Astrocyte (in vitro differentiated cells and primary cell): ENCODE measurements around the gene DNAJB4. TPM values are rescaled to one million over a fixed set of nuclear protein-coding genes. Genes with fewer than 3 reads are reported as not detected.
"Not testable (repeated sequence)": the region's sequence is repeated elsewhere in the genome, so short reads cannot be mapped to it uniquely, and the experiment has no call there.

Source experiments
- DNase-seq: peaks from one replicate; pipeline ENCODE4 v3.0.0-alpha.2; 2010; ENCODE audit warnings: low read depth
- FAIRE-seq: peaks from 2 replicates; lab custom pipeline; 2011; peaks lifted over from hg19 to GRCh38; lab: Jason Lieb, UNC
- H2AFZ ChIP-seq: 2 replicates; pipeline ENCODE4 v1.6.0; 2012; ENCODE audit warnings: low read depth, low read length, inconsistent platforms
- H3K27ac ChIP-seq: 2 replicates; pipeline ENCODE4 v1.5.1; 2011; ENCODE audit warnings: low read depth, low read length, inconsistent platforms
- H3K27me3 ChIP-seq: 2 replicates; pipeline ENCODE4 v1.6.0; 2011; ENCODE audit warnings: low read length, inconsistent platforms; ENCODE audit not compliant: insufficient read depth
- H3K36me3 ChIP-seq: 2 replicates; pipeline ENCODE4 v1.5.1; 2011; ENCODE audit warnings: low read length, inconsistent platforms; ENCODE audit not compliant: insufficient read depth
- H3K4me1 ChIP-seq: 2 replicates; pipeline ENCODE4 v1.5.1; 2011; ENCODE audit warnings: low read length, inconsistent platforms; ENCODE audit not compliant: insufficient read depth
- H3K4me2 ChIP-seq: 2 replicates; pipeline ENCODE4 v1.6.0; 2012; ENCODE audit warnings: low read length, inconsistent platforms
- H3K4me3 ChIP-seq: 2 replicates; pipeline ENCODE4 v1.5.1; 2011; ENCODE audit warnings: low read depth, mild to moderate bottlenecking, low read length, inconsistent platforms; ENCODE audit not compliant: insufficient read depth
- H3K79me2 ChIP-seq: 2 replicates; pipeline ENCODE4 v1.6.0; 2012; ENCODE audit warnings: mild to moderate bottlenecking, low read length, inconsistent platforms; ENCODE audit not compliant: insufficient read depth
- H3K9ac ChIP-seq: 2 replicates; pipeline ENCODE4 v1.6.0; 2012; ENCODE audit warnings: mild to moderate bottlenecking, low read length, inconsistent platforms
- H3K9me3 ChIP-seq: 2 replicates; pipeline ENCODE4 v1.5.1; 2012; ENCODE audit warnings: low read depth, mild to moderate bottlenecking, low read length, inconsistent platforms; ENCODE audit not compliant: insufficient read depth
- H4K20me1 ChIP-seq: 2 replicates; pipeline ENCODE4 v1.6.0; 2012; ENCODE audit warnings: low read length, inconsistent platforms; ENCODE audit not compliant: insufficient read depth
- H3K27ac Mint-ChIP-seq: one replicate; pipeline ENCODE4 v1.8.0; 2021; ENCODE audit warnings: mild to moderate bottlenecking, mixed read lengths; ENCODE audit not compliant: unreplicated experiment
- H3K27me3 Mint-ChIP-seq: one replicate; pipeline ENCODE4 v1.8.0; 2021; ENCODE audit warnings: low read depth, mixed read lengths; ENCODE audit not compliant: unreplicated experiment
- H3K36me3 Mint-ChIP-seq: one replicate; pipeline ENCODE4 v1.8.0; 2021; ENCODE audit warnings: low read depth, mixed read lengths; ENCODE audit not compliant: unreplicated experiment
- H3K4me1 Mint-ChIP-seq: one replicate; pipeline ENCODE4 v1.8.0; 2021; ENCODE audit warnings: low read depth, mixed read lengths; ENCODE audit not compliant: unreplicated experiment
- H3K4me3 Mint-ChIP-seq: one replicate; pipeline ENCODE4 v1.8.0; 2021; ENCODE audit warnings: mild to moderate bottlenecking, moderate library complexity, mixed read lengths; ENCODE audit not compliant: unreplicated experiment
- H3K9me3 Mint-ChIP-seq: one replicate; pipeline ENCODE4 v1.8.0; 2021; ENCODE audit warnings: mild to moderate bottlenecking, mixed read lengths; ENCODE audit not compliant: unreplicated experiment
- CTCF ChIP-seq: IDR thresholded peaks from 2 replicates; pipeline ENCODE4 v1.5.1; 2011; ENCODE audit warnings: low read depth, mild to moderate bottlenecking, inconsistent platforms, low read length, moderate library complexity; ENCODE audit not compliant: insufficient read depth
- EZH2 ChIP-seq: IDR thresholded peaks from 2 replicates; pipeline ENCODE4 v1.6.1; 2012; ENCODE audit warnings: mild to moderate bottlenecking, low read length, inconsistent platforms; ENCODE audit not compliant: insufficient read depth
- total RNA-seq: library from RNA; stranded (reverse); gene quantifications from 2 replicates; pipeline ENCODE4 v1.2.1, GENCODE V29; 2021

Gene DNAJB4
- total RNA-seq, 1 donor from 2014 or later = 58.6 TPM

- H2AFZ ChIP-seq = no peak overlapping the region
- H3K36me3 ChIP-seq = peaks cover 21% of the 10 kb centered on the region
- no peak overlapping the region for H3K27ac ChIP-seq
- TF ChIP-seq CTCF = no peak
- no peak for TF ChIP-seq EZH2
- H3K4me3 ChIP-seq = no peak overlapping the region
- no peak overlapping the region for H3K9ac ChIP-seq
- Mint-ChIP-seq H3K27me3 (no peaks in the 10 kb centered on the region), H3K36me3 (peaks cover 9% of the 10 kb centered on the region), H3K4me1 (peaks cover 12% of the 10 kb centered on the region), H3K9me3 (no peaks in the 10 kb centered on the region), H3K27ac (no peak overlapping the region), H3K4me3 (peak overlapping the region; percentile 54)
- no peaks in the 10 kb centered on the region for H3K27me3 ChIP-seq
- H4K20me1 ChIP-seq = peaks cover 45% of the 10 kb centered on the region
- H3K9me3 ChIP-seq = no peaks in the 10 kb centered on the region
- no peak for DNase-seq
- peaks cover 80% of the 10 kb centered on the region for H3K79me2 ChIP-seq
- peaks cover 6% of the 10 kb centered on the region for H3K4me1 ChIP-seq
- H3K4me2 ChIP-seq = peak overlapping the region; percentile 48
- no peak for FAIRE-seq
Measured at GRCh38 chr1:78011050-78011449, 6.3 kb downstream of the DNAJB4 start.

DNA sequence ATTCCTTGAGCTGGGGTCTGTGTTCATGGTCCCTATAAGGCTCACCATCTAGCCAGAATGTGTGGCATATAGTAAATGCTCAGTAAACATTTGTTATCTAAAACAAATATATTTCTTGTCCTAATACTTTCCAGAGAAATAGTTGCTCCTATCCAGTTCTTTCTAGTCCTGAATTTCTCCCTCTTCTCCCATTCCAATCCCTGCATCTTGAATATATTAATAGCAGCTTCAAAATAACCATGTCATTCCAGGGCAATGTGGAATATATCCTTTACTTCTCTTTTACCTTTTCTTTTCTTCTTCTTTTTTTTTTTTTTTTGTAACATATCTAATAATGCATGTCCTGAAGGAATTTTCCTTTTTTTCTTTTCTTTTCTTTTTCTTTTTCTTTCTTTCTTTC lies 10.4 kb downstream of the DNAJB4 start:
- H3K9ac ChIP-seq = no peak overlapping the region
- H3K4me3 ChIP-seq = no peak overlapping the region
- no peaks in the 10 kb centered on the region for H3K9me3 Mint-ChIP-seq
- no peak for FAIRE-seq
- H3K4me1 ChIP-seq = no peaks in the 10 kb centered on the region
- H2AFZ ChIP-seq = no peak overlapping the region
- H3K4me3 Mint-ChIP-seq = no peak overlapping the region
- no peak for DNase-seq
- peaks cover 3% of the 10 kb centered on the region for H3K4me1 Mint-ChIP-seq
- peaks cover 42% of the 10 kb centered on the region for H3K79me2 ChIP-seq
- H3K27ac Mint-ChIP-seq = no peak overlapping the region
- H3K27me3 ChIP-seq = no peaks in the 10 kb centered on the region
- TF ChIP-seq EZH2 = no peak
- TF ChIP-seq CTCF = no peak
- no peaks in the 10 kb centered on the region for H3K9me3 ChIP-seq
- peaks cover 24% of the 10 kb centered on the region for H3K36me3 ChIP-seq
- no peak overlapping the region for H3K27ac ChIP-seq
- H3K36me3 Mint-ChIP-seq = peaks cover 8% of the 10 kb centered on the region
- no peaks in the 10 kb centered on the region for H3K27me3 Mint-ChIP-seq
- H3K4me2 ChIP-seq = no peak overlapping the region
- H4K20me1 ChIP-seq = peaks cover 24% of the 10 kb centered on the region

DNA sequence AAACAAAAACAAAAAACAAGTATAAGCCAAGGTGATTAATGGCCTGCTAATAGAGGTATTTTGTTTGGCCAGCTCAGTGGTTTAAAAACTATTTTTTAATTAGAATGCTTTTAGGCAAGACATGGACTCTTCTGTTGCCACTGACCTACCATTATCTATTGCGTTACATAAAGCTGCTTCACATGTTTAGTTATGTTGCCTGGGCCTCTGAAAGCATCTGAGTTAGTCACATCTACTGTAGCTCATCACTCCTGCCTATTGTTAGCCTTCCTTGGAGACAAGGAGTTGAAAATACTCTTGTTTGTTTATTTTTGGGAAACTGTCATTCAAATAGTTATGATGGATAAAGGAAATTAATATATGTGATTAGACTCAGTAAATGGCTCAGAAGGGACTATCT lies 14.3 kb downstream of the DNAJB4 start:
- Histone ChIP-seq H3K27me3 (no peaks in the 10 kb centered on the region), H2AFZ (no peak overlapping the region), H3K27ac (no peak overlapping the region), H3K4me3 (no peak overlapping the region), H3K9ac (no peak overlapping the region), H3K36me3 (peaks cover 13% of the 10 kb centered on the region), H3K4me1 (no peaks in the 10 kb centered on the region), H3K79me2 (peaks cover 13% of the 10 kb centered on the region), H4K20me1 (peaks cover 14% of the 10 kb centered on the region), H3K4me2 (no peak overlapping the region), H3K9me3 (no peaks in the 10 kb centered on the region)
- H3K36me3 Mint-ChIP-seq = peaks cover 4% of the 10 kb centered on the region
- TF ChIP-seq EZH2 = no peak
- no peak for TF ChIP-seq CTCF
- H3K4me3 Mint-ChIP-seq = no peak overlapping the region
- DNase-seq = no peak
- H3K27ac Mint-ChIP-seq = no peak overlapping the region
- no peaks in the 10 kb centered on the region for H3K27me3 Mint-ChIP-seq
- H3K4me1 Mint-ChIP-seq = no peaks in the 10 kb centered on the region
- FAIRE-seq = no peak
- H3K9me3 Mint-ChIP-seq = no peaks in the 10 kb centered on the region

DNA sequence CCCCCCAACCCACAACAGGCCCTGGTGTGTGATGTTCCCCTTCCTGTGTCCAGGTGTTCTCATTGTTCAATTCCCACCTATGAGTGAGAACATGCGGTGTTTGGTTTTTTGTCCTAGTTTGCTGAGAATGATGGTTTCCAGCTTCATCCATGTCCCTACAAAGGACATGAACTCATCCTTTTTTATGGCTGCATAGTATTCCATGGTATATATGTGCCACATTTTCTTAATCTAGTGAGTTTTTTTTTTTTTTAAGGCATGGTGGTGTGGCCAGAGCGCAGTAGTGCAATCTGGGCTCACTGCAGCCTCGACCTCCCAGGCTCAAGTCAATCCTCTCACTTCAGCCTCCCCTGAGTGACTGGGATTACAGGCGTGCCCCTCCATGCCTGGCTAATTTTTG lies 16.4 kb downstream of the DNAJB4 start:
- H3K9ac ChIP-seq, H3K4me3 ChIP-seq, H4K20me1 ChIP-seq, H3K27me3 ChIP-seq, H3K36me3 ChIP-seq, H3K9me3 ChIP-seq, H3K9me3 Mint-ChIP-seq, H3K4me3 Mint-ChIP-seq, DNase-seq, H3K27me3 Mint-ChIP-seq, H3K4me2 ChIP-seq, H3K27ac ChIP-seq, H3K4me1 ChIP-seq, H3K27ac Mint-ChIP-seq, FAIRE-seq, H3K79me2 ChIP-seq, H3K36me3 Mint-ChIP-seq, H2AFZ ChIP-seq, H3K4me1 Mint-ChIP-seq: not testable (repeated sequence)
